Heart left ventricle (tissue), 13 donors: ENCODE data around the gene ROR1.

Source experiments
- POLR2A ChIP-seq, 2 donors: fragments of 450-650 bp; IDR thresholded peaks; one replicate each; pipeline ENCODE4 v1.6.1; 2017; ENCODE audit warnings: antibody characterized with exemption in 2 of 2, mild to moderate bottlenecking in 2 of 2, moderate library complexity in 2 of 2
- TF ChIP-seq, protein P1 (sequence below), 12 donors: fragments of 200-600 bp; sonication (generic) in 4 of 12; IDR thresholded peaks; one replicate each; pipeline versions ENCODE4 v1.5.0 to v1.8.0; 2018 to 2022; ENCODE audit warnings: antibody characterized with exemption in 12 of 12, mild to moderate bottlenecking in 5 of 12
- donor health status: ischemic (EF 13 %, LVEDD 7.1; RV severe dilation, severe dysfunction).
- donor health status: DM: no; HTN: yes; CAD: no.
- donor health status: DM: no; HTN: no; CAD: no.
- donor health status: ischemic (EF 25% LVEDD 6.9; RV normal size, moderate dysfunction).
- donor health status: ischemic (EF 25% LVEDD 5.7; RV mildly dilated, moderate dysfunction).
- donor health status: ischemic (EF 35%, LVEDD 5.7; RV mildly dilated, moderate dysfunction).
- donor health status: nonischemic (EF 11% LVEDD 7.7; RV severe dilation, severe dysfunction).
- donor health status: DM: yes; HTN: yes; CAD: no.
- donor health status: PGD.
- donor health status: ischemic (EF 29% LVEDD 5.4; RV normal size, mild dysfunction).
- donor health status: nonischemic (EF 23%, LVEDD 6.1; RV moderate dilation, normal function).

DNA sequence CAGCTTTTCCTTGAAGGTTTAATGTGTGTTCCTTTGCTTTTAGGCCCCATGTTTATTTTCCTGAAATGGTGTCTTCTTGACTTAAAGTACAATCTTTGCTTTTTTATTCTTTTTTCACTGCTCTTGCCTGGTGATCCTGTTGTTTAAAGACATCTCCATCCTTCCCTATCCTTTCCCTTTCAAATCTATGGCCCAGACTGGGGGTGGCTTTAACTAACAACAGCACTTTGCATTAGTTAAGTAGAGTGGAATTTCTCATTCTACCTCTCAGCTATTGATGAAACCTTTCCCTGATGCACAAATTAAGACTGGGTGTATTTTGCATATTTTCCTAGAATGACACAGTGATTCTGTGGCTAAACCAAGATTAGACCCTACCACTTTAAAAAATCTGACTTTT is 84.3 kb downstream of the ROR1 start:
- TF ChIP-seq, protein P1, sequence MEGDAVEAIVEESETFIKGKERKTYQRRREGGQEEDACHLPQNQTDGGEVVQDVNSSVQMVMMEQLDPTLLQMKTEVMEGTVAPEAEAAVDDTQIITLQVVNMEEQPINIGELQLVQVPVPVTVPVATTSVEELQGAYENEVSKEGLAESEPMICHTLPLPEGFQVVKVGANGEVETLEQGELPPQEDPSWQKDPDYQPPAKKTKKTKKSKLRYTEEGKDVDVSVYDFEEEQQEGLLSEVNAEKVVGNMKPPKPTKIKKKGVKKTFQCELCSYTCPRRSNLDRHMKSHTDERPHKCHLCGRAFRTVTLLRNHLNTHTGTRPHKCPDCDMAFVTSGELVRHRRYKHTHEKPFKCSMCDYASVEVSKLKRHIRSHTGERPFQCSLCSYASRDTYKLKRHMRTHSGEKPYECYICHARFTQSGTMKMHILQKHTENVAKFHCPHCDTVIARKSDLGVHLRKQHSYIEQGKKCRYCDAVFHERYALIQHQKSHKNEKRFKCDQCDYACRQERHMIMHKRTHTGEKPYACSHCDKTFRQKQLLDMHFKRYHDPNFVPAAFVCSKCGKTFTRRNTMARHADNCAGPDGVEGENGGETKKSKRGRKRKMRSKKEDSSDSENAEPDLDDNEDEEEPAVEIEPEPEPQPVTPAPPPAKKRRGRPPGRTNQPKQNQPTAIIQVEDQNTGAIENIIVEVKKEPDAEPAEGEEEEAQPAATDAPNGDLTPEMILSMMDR (IDR thresholded peaks at IDR 0.05) = no peak
- TF ChIP-seq POLR2A (IDR thresholded peaks at IDR 0.05) = no peak
